Measurements from ENCODE around the gene SYT5. TPM values are rescaled to one million over a fixed set of nuclear protein-coding genes. Genes with fewer than 3 reads are reported as not detected.

SYT5 gene
- total RNA-seq, 1 experiment from 2014 or later, result 2.3 TPM

DNA sequence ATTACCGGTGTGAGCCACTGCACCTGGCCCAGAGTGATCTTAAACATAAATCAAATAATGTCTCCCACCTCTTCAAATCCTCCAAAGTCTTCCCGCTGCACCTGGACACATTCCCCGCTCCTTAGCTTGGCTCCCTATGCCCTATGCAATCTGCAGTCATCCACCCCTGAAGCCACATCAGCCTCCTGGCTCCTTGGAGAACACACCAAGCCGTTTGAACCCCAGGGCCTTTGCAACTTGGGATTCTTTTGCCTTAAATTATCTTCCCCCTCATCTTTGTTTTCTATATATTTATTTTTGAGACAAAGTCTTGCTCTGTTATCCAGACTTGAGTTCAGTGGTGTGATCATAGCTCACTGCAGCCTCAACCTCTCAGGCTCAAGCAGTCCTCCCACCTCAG lies 11.0 kb downstream of the SYT5 start:
- RAD21 ChIA-PET (ENCODE audit: low non-redundant PET in 1 of 2, low total read pairs in 2 of 2, uncharacterized antibody in 2 of 2, unreplicated experiment in 2 of 2), result no interaction called here
- Histone ChIP-seq H3K4me1 (ENCODE audit: control insufficient read depth in 1 of 2, insufficient read depth in 2 of 2, low read length in 2 of 2) (peaks cover 10 to 41% of the 10 kb centered on the region in 2 experiments; a peak in 3 of 4 replicates), H3K36me3 (ENCODE audit: control insufficient read depth in 1 of 2, insufficient read depth in 2 of 2, low read length in 2 of 2) (no peaks in the 10 kb centered on the region), H3K9me3 (ENCODE audit: control insufficient read depth in 1 of 2, insufficient read depth in 1 of 2, low read depth in 1 of 2, low read length in 2 of 2) (no peaks in the 10 kb centered on the region), H3K27me3 (ENCODE audit: insufficient read depth, low read length) (no peaks in the 10 kb centered on the region), H2AFZ (ENCODE audit: low read depth, low read length, poor library complexity, severe bottlenecking) (no peak overlapping the region), H3K4me2 (ENCODE audit: low read length) (no peak overlapping the region), H3K27ac (ENCODE audit: low read depth, low read length) (no peak overlapping the region), H3K9ac (ENCODE audit: low read length) (no peak overlapping the region), H4K20me1 (ENCODE audit: insufficient read depth) (no peaks in the 10 kb centered on the region), H3K79me2 (ENCODE audit: insufficient read depth, low read length) (no peaks in the 10 kb centered on the region), H3K4me3 (replicated peaks in 1 of 2; ENCODE audit: low read depth in 1 of 2, low read length in 2 of 2) (no peak overlapping the region), H3K9me2 (ENCODE audit: insufficient read depth) (no peaks in the 10 kb centered on the region)
- CTCF ChIA-PET, result interaction anchor here (2.1 kb wide), 1 partner anchor 8 kb away, joined by 5 read pairs; no protein-coding TSS in a partner anchor
- ATAC-seq (no peak), DNase-seq (ENCODE audit: low read depth, low spot score) (no peak)
- BruUV-seq (replicated peaks), result no TSS peak
- intact Hi-C loops (cut with micrococcal nuclease), result loop anchor here (5.0 kb wide), 1 partner anchor 88 kb away; the partner anchor contains the start of gene PPP6R1
- POLR2A ChIA-PET, result interaction anchor here (1.3 kb wide), 1 partner anchor 9 kb away, joined by 4 read pairs; no protein-coding TSS in a partner anchor
- TF ChIP-seq YY1 (IDR thresholded peaks at IDR 0.05; ENCODE audit: extremely low read depth, insufficient replicate concordance, low read depth, low read length), result no peak
- no peak for TF ChIP-seq SIN3A (IDR thresholded peaks at IDR 0.05; ENCODE audit: low read depth)
- TF ChIP-seq CBX3 (IDR thresholded peaks at IDR 0.05; ENCODE audit: low read depth), result no peak
- no peak for TF ChIP-seq EZH2phosphoT487 (IDR thresholded peaks at IDR 0.05; ENCODE audit: borderline replicate concordance)
- no peak for TF ChIP-seq JUND (IDR thresholded peaks at IDR 0.05)
- TF ChIP-seq FOSL1 (IDR thresholded peaks at IDR 0.05; ENCODE audit: low read depth), result no peak

DNA sequence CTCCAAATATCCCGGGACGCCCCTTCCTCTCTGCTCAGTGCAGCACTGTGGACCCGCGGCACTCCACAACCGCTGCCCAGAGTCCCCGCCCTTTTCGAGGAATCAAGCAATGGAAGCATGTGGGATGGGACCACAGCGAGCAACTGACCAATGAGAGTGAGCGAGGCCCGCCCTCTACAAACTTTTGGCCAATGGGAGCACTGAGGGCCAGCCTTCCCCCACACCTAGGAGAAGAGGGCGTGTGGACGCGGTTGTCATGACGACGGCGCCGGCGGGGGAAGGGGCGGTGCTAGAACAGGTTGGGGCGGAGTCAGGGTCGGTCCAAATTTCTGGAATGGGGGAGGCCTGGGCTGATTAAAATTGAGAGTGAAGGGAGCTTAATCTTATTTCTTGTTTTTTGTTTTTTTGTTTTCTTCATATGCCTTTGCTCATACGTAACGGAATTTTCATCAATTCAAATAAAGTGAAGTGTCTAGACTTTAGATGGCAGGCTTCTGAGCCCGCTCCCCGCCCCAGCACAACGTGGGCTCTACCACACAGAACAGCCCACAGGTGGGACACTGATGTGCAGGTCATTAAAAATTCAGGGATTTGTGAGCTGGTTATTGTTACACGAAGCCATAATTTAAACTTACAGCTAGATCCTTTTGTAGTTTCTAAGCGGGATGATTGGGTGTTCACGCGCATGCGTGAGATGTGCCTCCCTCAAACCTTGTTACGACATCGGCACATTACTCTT lies 13.4 kb downstream of the SYT5 start, which contains the start of gene DNAAF3:
DNAAF3 (minus strand) TSS at position 84 of the 739 bp plus-strand sequence. CDS start 200 bp downstream, outside the sequence.
- H4K20me1 ChIP-seq (ENCODE audit: insufficient read depth), result no peaks in the 10 kb centered on the region
- DNase-seq (ENCODE audit: low read depth, low spot score), result peak; percentile 97
- ChIA-PET CTCF (interaction anchor here (1.0 to 2.7 kb wide), 13 partner anchors 8 to 310 kb away, joined by 3 to 26 read pairs (median 7); partner anchors contain the start of genes PPP6R1, SYT5 and ZNF628), POLR2A (interaction anchor here (0.8 to 1.9 kb wide), 7 partner anchors 10 to 240 kb away, joined by 3 to 5 read pairs (median 4); partner anchors contain the start of gene PPP6R1), RAD21 (ENCODE audit: low non-redundant PET in 1 of 2, low total read pairs in 2 of 2, uncharacterized antibody in 2 of 2, unreplicated experiment in 2 of 2) (interaction anchor here (0.5 to 1.0 kb wide), 3 partner anchors 26 to 135 kb away, joined by 3 to 4 read pairs (median 3); no protein-coding TSS in a partner anchor)
- H3K9me2 ChIP-seq (ENCODE audit: insufficient read depth), result no peaks in the 10 kb centered on the region
- no peaks in the 10 kb centered on the region for H3K9me3 ChIP-seq (ENCODE audit: control insufficient read depth in 1 of 2, insufficient read depth in 1 of 2, low read depth in 1 of 2, low read length in 2 of 2)
- peak within 1 kb of the TSS; percentile 86 for H2AFZ ChIP-seq (ENCODE audit: low read depth, low read length, poor library complexity, severe bottlenecking)
- intact Hi-C loops (cut with micrococcal nuclease), result loop anchor here (5.0 kb wide), 1 partner anchor 91 kb away; the partner anchor contains the start of gene PPP6R1
- H3K27me3 ChIP-seq (ENCODE audit: insufficient read depth, low read length), result no peaks in the 10 kb centered on the region
- peak within 1 kb of the TSS; percentile 64 for H3K9ac ChIP-seq (ENCODE audit: low read length)
- peak within 1 kb of the TSS; percentile 99 for H3K4me2 ChIP-seq (ENCODE audit: low read length)
- peak within 1 kb of the TSS; percentile 66 for H3K27ac ChIP-seq (ENCODE audit: low read depth, low read length)
- peak; percentile 94 for ATAC-seq
- H3K36me3 ChIP-seq (ENCODE audit: control insufficient read depth in 1 of 2, insufficient read depth in 2 of 2, low read length in 2 of 2), result no peaks in the 10 kb centered on the region
- H3K4me3 ChIP-seq (replicated peaks in 1 of 2; ENCODE audit: low read depth in 1 of 2, low read length in 2 of 2), result peak within 1 kb of the TSS; percentile 72 to 74
- H3K4me1 ChIP-seq (ENCODE audit: control insufficient read depth in 1 of 2, insufficient read depth in 2 of 2, low read length in 2 of 2), result peaks cover 6 to 24% of the 10 kb centered on the region in 2 experiments; a peak in 3 of 4 replicates
- no TSS peak for BruUV-seq (replicated peaks)
- H3K79me2 ChIP-seq (ENCODE audit: insufficient read depth, low read length), result no peaks in the 10 kb centered on the region
- no peak for TF ChIP-seq FOSL1 (IDR thresholded peaks at IDR 0.05; ENCODE audit: low read depth)
- TF ChIP-seq, protein P1, sequence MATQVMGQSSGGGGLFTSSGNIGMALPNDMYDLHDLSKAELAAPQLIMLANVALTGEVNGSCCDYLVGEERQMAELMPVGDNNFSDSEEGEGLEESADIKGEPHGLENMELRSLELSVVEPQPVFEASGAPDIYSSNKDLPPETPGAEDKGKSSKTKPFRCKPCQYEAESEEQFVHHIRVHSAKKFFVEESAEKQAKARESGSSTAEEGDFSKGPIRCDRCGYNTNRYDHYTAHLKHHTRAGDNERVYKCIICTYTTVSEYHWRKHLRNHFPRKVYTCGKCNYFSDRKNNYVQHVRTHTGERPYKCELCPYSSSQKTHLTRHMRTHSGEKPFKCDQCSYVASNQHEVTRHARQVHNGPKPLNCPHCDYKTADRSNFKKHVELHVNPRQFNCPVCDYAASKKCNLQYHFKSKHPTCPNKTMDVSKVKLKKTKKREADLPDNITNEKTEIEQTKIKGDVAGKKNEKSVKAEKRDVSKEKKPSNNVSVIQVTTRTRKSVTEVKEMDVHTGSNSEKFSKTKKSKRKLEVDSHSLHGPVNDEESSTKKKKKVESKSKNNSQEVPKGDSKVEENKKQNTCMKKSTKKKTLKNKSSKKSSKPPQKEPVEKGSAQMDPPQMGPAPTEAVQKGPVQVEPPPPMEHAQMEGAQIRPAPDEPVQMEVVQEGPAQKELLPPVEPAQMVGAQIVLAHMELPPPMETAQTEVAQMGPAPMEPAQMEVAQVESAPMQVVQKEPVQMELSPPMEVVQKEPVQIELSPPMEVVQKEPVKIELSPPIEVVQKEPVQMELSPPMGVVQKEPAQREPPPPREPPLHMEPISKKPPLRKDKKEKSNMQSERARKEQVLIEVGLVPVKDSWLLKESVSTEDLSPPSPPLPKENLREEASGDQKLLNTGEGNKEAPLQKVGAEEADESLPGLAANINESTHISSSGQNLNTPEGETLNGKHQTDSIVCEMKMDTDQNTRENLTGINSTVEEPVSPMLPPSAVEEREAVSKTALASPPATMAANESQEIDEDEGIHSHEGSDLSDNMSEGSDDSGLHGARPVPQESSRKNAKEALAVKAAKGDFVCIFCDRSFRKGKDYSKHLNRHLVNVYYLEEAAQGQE (IDR thresholded peaks at IDR 0.05; ENCODE audit: low read depth), result no peak
- TF ChIP-seq SIN3A (IDR thresholded peaks at IDR 0.05; ENCODE audit: low read depth), result no peak
- TF ChIP-seq, protein P2, sequence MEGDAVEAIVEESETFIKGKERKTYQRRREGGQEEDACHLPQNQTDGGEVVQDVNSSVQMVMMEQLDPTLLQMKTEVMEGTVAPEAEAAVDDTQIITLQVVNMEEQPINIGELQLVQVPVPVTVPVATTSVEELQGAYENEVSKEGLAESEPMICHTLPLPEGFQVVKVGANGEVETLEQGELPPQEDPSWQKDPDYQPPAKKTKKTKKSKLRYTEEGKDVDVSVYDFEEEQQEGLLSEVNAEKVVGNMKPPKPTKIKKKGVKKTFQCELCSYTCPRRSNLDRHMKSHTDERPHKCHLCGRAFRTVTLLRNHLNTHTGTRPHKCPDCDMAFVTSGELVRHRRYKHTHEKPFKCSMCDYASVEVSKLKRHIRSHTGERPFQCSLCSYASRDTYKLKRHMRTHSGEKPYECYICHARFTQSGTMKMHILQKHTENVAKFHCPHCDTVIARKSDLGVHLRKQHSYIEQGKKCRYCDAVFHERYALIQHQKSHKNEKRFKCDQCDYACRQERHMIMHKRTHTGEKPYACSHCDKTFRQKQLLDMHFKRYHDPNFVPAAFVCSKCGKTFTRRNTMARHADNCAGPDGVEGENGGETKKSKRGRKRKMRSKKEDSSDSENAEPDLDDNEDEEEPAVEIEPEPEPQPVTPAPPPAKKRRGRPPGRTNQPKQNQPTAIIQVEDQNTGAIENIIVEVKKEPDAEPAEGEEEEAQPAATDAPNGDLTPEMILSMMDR (IDR thresholded peaks at IDR 0.05 in 2 of 3, conservative IDR thresholded peaks at IDR 0.05 in 1 of 3; ENCODE audit: borderline replicate concordance in 1 of 3, insufficient read depth in 1 of 3, low read depth in 2 of 3, low read length in 2 of 3), result no peak
- no peak for TF ChIP-seq EGR1 (IDR thresholded peaks at IDR 0.05; ENCODE audit: low read depth)
- no peak for TF ChIP-seq EZH2phosphoT487 (IDR thresholded peaks at IDR 0.05; ENCODE audit: borderline replicate concordance)
- no peak for TF ChIP-seq ZNF274 (IDR thresholded peaks at IDR 0.05; ENCODE audit: low read depth, low read length)
